Breast epithelium (tissue), 4 donors: ENCODE measurements around the gene TAGAP. TPM values are rescaled to one million over a fixed set of nuclear protein-coding genes. Genes with fewer than 3 reads are reported as not detected.

Source experiments
- DNase-seq, 2 donors: peaks; one replicate each; pipeline ENCODE4 v3.0.0-alpha.2; 2019; ENCODE audit warnings: low spot score in 2 of 2
- H3K27ac ChIP-seq, 2 donors: fragments of 200-600 bp; sonication (generic) in 1 of 2; one replicate each; pipeline ENCODE4 v1.5.1; 2016 to 2019; ENCODE audit warnings: mild to moderate bottlenecking in 1 of 2
- H3K27me3 ChIP-seq, 2 donors: fragments of 200-600 bp; sonication (generic) in 1 of 2; one replicate each; pipeline versions ENCODE4 v1.5.1 to v1.6.0; 2017 to 2019; ENCODE audit warnings: control low read depth in 1 of 2, mild to moderate bottlenecking in 1 of 2
- H3K36me3 ChIP-seq: fragments of 200-600 bp; one replicate; pipeline ENCODE4 v1.5.1; 2019
- H3K4me1 ChIP-seq, 2 donors: fragments of 200-600 bp; sonication (generic); one replicate each; pipeline ENCODE4 v1.5.1; 2016 to 2019; ENCODE audit warnings: control low read depth in 1 of 2
- H3K4me3 ChIP-seq, 3 donors: fragments of 200-600 bp; sonication (generic); 1 replicate in 2 of 3; 2 replicates in 1 of 3; pipeline ENCODE4 v1.5.1; 2016 to 2019; ENCODE audit warnings: mild to moderate bottlenecking in 3 of 3, moderate library complexity in 2 of 3
- H3K9me3 ChIP-seq, 2 donors: fragments of 200-600 bp; sonication (generic) in 1 of 2; one replicate each; pipeline ENCODE4 v1.5.1; 2016 to 2019; ENCODE audit warnings: control low read depth in 1 of 2
- POLR2A ChIP-seq: fragments of 450-650 bp; IDR thresholded peaks from one replicate; pipeline ENCODE4 v1.6.1; 2016; ENCODE audit warnings: antibody characterized with exemption, mild to moderate bottlenecking, moderate library complexity
- POLR2AphosphoS5 ChIP-seq, 3 donors: sonication (generic); formaldehyde crosslinking; IDR thresholded peaks; one replicate each; pipeline ENCODE4 v1.6.1; 2017; ENCODE audit warnings: antibody characterized with exemption in 3 of 3
- intact Hi-C: fragments of 100-400 bp; cut with DNase I; formaldehyde crosslinking; loops from one replicate; pipeline ENCODE4 v1.15.1; 2023; ENCODE audit warnings: low total_unique reads
- total RNA-seq, 3 donors: library from RNA; depleted of rRNA; stranded (reverse); fragments of >200 nt; gene quantifications; one replicate each; pipeline ENCODE4 v1.1.0, GENCODE V29; 2016
- TF ChIP-seq, protein P1 (sequence below), 3 donors: fragments of 450-650 bp; IDR thresholded peaks; one replicate each; pipeline ENCODE4 v1.5.1; 2016 to 2017; ENCODE audit warnings: antibody characterized with exemption in 3 of 3, mild to moderate bottlenecking in 3 of 3, moderate library complexity in 3 of 3

TAGAP gene
- total RNA-seq, 3 donors from 2014 or later: 2.9 to 4.2 (median 4.1) TPM

DNA sequence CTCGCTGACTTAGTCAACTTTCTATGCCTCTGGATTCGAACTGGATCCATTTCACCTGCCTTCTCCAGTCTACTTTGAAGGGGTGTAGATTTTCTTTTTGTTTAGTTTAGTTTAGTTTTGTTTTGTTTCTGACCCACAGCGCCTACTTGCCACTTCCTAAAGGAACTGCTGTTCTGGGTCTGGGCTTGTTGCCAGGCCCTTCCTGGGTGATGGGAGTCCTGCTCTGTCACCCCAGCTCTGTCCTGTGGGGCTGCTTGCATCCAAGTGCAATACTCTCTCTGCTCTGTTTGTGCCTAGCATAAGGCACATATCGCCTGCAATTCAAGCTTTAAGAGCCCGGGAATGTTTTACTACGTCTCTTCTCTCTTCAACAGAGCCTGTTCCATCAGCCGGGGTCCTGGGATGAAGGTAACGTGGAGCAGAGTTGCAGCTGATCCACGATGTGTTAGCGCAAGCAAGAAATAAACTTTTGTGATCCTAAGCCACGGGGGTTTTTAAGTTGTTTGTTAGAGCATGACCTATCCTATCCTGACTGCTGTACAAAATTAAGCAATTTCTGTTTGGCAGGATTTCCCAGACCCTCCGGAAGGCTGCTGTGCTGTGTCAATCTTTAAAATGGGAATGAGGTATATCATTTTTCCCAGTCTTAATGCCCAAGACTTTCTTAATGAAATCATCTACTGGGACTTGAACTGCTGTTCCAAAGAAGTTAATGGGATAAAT lies 30.9 kb upstream of the TAGAP start:
- no peaks in the 10 kb centered on the region for H3K9me3 ChIP-seq
- intact Hi-C loops: no loop called here
- H3K4me1 ChIP-seq: no peaks in the 10 kb centered on the region
- no peaks in the 10 kb centered on the region for H3K36me3 ChIP-seq
- H3K27me3 ChIP-seq: no peaks in the 10 kb centered on the region
- TF ChIP-seq POLR2A: no peak
- TF ChIP-seq, protein P1, sequence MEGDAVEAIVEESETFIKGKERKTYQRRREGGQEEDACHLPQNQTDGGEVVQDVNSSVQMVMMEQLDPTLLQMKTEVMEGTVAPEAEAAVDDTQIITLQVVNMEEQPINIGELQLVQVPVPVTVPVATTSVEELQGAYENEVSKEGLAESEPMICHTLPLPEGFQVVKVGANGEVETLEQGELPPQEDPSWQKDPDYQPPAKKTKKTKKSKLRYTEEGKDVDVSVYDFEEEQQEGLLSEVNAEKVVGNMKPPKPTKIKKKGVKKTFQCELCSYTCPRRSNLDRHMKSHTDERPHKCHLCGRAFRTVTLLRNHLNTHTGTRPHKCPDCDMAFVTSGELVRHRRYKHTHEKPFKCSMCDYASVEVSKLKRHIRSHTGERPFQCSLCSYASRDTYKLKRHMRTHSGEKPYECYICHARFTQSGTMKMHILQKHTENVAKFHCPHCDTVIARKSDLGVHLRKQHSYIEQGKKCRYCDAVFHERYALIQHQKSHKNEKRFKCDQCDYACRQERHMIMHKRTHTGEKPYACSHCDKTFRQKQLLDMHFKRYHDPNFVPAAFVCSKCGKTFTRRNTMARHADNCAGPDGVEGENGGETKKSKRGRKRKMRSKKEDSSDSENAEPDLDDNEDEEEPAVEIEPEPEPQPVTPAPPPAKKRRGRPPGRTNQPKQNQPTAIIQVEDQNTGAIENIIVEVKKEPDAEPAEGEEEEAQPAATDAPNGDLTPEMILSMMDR (IDR thresholded peaks at IDR 0.05): no peak
- H3K4me3 ChIP-seq: no peak overlapping the region
- no peak for DNase-seq
- no peak overlapping the region for H3K27ac ChIP-seq

GRCh38 chr6:159074876-159075275 lies 30.1 kb upstream of the TAGAP start:
- DNase-seq: no peak
- Histone ChIP-seq H3K27ac (no peak overlapping the region), H3K4me3 (no peak overlapping the region), H3K27me3 (no peaks in the 10 kb centered on the region), H3K4me1 (no peaks in the 10 kb centered on the region), H3K9me3 (no peaks in the 10 kb centered on the region), H3K36me3 (no peaks in the 10 kb centered on the region)
- TF ChIP-seq, protein P1 (IDR thresholded peaks at IDR 0.05): no peak
- TF ChIP-seq POLR2A (no peak), POLR2AphosphoS5 (IDR thresholded peaks at IDR 0.05) (no peak)
- intact Hi-C loops: no loop called here

GRCh38 chr6:159074120-159074684 lies 29.4 kb upstream of the TAGAP start:
- H3K36me3 ChIP-seq: no peaks in the 10 kb centered on the region
- H3K4me3 ChIP-seq: no peak overlapping the region
- no peaks in the 10 kb centered on the region for H3K27me3 ChIP-seq
- no peaks in the 10 kb centered on the region for H3K4me1 ChIP-seq
- intact Hi-C loops: no loop called here
- TF ChIP-seq POLR2A (no peak), POLR2AphosphoS5 (IDR thresholded peaks at IDR 0.05) (no peak)
- TF ChIP-seq, protein P1 (IDR thresholded peaks at IDR 0.05): no peak
- DNase-seq: no peak
- no peak overlapping the region for H3K27ac ChIP-seq
- no peaks in the 10 kb centered on the region for H3K9me3 ChIP-seq

- no peak for DNase-seq
- no peak overlapping the region for H3K4me3 ChIP-seq
- TF ChIP-seq POLR2AphosphoS5 (IDR thresholded peaks at IDR 0.05) (no peak), POLR2A (no peak)
- no peaks in the 10 kb centered on the region for H3K27me3 ChIP-seq
- intact Hi-C loops: no loop called here
- no peaks in the 10 kb centered on the region for H3K36me3 ChIP-seq
- no peak overlapping the region for H3K27ac ChIP-seq
- H3K4me1 ChIP-seq: no peaks in the 10 kb centered on the region
- H3K9me3 ChIP-seq: no peaks in the 10 kb centered on the region
Observed at GRCh38 chr6:159071843-159072769, 27.3 kb upstream of the TAGAP start.

DNA sequence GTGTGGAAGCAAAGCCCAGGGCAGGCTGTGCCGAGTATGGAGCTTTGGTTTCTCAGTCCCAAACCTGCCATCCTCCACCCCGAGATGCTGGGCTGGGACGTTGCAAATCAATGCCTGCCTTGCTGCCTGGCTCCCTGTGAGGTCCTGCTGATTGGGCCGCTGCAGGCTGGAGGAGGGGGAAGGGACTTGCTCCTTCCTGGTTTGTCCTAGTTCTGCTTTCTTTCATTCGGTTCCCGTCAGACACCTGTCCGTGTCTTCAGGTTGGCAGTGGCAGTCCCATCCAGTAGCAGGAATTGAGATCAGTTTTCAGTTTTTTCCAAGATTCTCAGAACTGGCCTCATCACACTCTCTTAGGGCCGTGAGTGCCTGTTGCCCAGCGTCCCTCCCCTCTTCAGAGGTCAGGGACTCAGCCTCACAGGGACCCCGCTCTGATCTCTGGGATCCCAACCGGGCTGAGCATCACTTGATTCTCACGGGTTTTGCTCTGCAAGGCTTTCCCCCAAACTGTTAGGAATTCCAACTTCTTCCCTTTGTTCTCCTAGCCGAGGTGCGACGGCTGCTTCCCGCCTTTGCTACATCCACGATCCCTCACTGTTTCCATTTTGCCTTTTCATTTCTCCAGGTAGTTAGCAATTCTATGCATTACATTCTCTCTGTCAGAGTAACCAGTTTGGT lies 24.2 kb upstream of the TAGAP start:
- Histone ChIP-seq H3K36me3 (no peaks in the 10 kb centered on the region), H3K27ac (no peak overlapping the region), H3K9me3 (no peaks in the 10 kb centered on the region), H3K27me3 (no peaks in the 10 kb centered on the region), H3K4me3 (no peak overlapping the region), H3K4me1 (no peaks in the 10 kb centered on the region)
- intact Hi-C loops: no loop called here
- no peak for DNase-seq
- TF ChIP-seq POLR2A (no peak), POLR2AphosphoS5 (IDR thresholded peaks at IDR 0.05) (no peak)
- TF ChIP-seq, protein P1 (IDR thresholded peaks at IDR 0.05): no peak
